GM23248 (cell line): ENCODE results near the gene TARBP2. TPM values are rescaled to one million over a fixed set of nuclear protein-coding genes. Genes with fewer than 3 reads are reported as not detected.

Source experiments
- DNase-seq: peaks from one replicate; pipeline ENCODE4 v3.0.0-alpha.2; 2015
- H2AFZ ChIP-seq: fragments of 200-600 bp; sonication (generic); 2 replicates; pipeline ENCODE4 v1.6.1; 2016; ENCODE audit warnings: antibody characterized with exemption
- H3F3A ChIP-seq: fragments of 200-600 bp; sonication (generic); 2 replicates; pipeline ENCODE4 v1.6.1; 2016; ENCODE audit warnings: mild to moderate bottlenecking, antibody characterized with exemption, mixed run types; ENCODE audit not compliant: insufficient read depth
- H3K27ac ChIP-seq: fragments of 200-600 bp; sonication (generic); 2 replicates; pipeline ENCODE4 v1.5.1; 2016; ENCODE audit warnings: mild to moderate bottlenecking
- H3K27me3 ChIP-seq: fragments of 200-600 bp; sonication (generic); replicated peaks from 2 replicates; pipeline ENCODE4 v1.6.1; 2016; ENCODE audit warnings: mild to moderate bottlenecking; ENCODE audit not compliant: insufficient read depth
- H3K36me3 ChIP-seq: fragments of 200-600 bp; sonication (generic); 2 replicates; pipeline ENCODE4 v1.6.1; 2016; ENCODE audit warnings: low read depth, mild to moderate bottlenecking
- H3K4me1 ChIP-seq: fragments of 200-600 bp; sonication (generic); 2 replicates; pipeline ENCODE4 v1.6.1; 2016; ENCODE audit warnings: mild to moderate bottlenecking; ENCODE audit not compliant: insufficient read depth
- H3K4me2 ChIP-seq: fragments of 200-600 bp; sonication (generic); one replicate; pipeline ENCODE4 v1.6.1; 2016; ENCODE audit warnings: mild to moderate bottlenecking; ENCODE audit not compliant: unreplicated experiment
- H3K4me3 ChIP-seq: fragments of 200-600 bp; sonication (generic); 2 replicates; pipeline ENCODE4 v1.5.1; 2016; ENCODE audit warnings: mild to moderate bottlenecking
- H3K79me2 ChIP-seq: fragments of 200-600 bp; sonication (generic); 2 replicates; pipeline ENCODE4 v1.6.1; 2016; ENCODE audit warnings: mild to moderate bottlenecking; ENCODE audit not compliant: insufficient read depth
- H3K9ac ChIP-seq: fragments of 200-600 bp; sonication (generic); 2 replicates; pipeline ENCODE4 v1.6.1; 2016; ENCODE audit warnings: mild to moderate bottlenecking
- H3K9me2 ChIP-seq: fragments of 200-600 bp; sonication (generic); 2 replicates; pipeline ENCODE4 v1.6.1; 2016; ENCODE audit warnings: mixed run types, mild to moderate bottlenecking, moderate library complexity; ENCODE audit not compliant: insufficient read depth
- H3K9me3 ChIP-seq: fragments of 200-600 bp; sonication (generic); one replicate; pipeline ENCODE4 v1.6.1; 2017; ENCODE audit warnings: low read depth
- H4K20me1 ChIP-seq: fragments of 200-600 bp; sonication (generic); 2 replicates; pipeline ENCODE4 v1.6.0; 2016; ENCODE audit not compliant: insufficient read depth
- EZH2 ChIP-seq: fragments of 200-600 bp; sonication (generic); IDR thresholded peaks from 2 replicates; pipeline ENCODE4 v1.6.1; 2018; ENCODE audit warnings: antibody characterized with exemption, mild to moderate bottlenecking; ENCODE audit not compliant: insufficient read depth, poor library complexity, severe bottlenecking
- EZH2phosphoT487 ChIP-seq: fragments of 200-600 bp; sonication (generic); IDR thresholded peaks from 2 replicates; pipeline ENCODE4 v1.6.1; 2018; ENCODE audit warnings: antibody characterized with exemption, moderate library complexity, mild to moderate bottlenecking, low read depth; ENCODE audit not compliant: insufficient read depth
- WGBS, 2 experiments: methylation state at CpG; one replicate each; pipeline ENCODE4 v1.1.6; 2015 to 2017; ENCODE audit warnings: low lambda C conversion rate in 2 of 2, low coverage in 1 of 2; ENCODE audit errors: missing lambda C conversion rate in 2 of 2; 5-methylcytosine and 5-hydroxymethylcytosine counted together
- in situ Hi-C: fragments of 300-500 bp; cut with MboI; formaldehyde crosslinking; loops from 2 replicates; pipeline ENCODE4 v1.15.0; 2020
- polyA plus RNA-seq: library from polyadenylated mRNA; unstranded; fragments of >200 nt; fragmentation: Nextera tagmentation; extraction: Ambion mirVana; gene quantifications from 2 replicates; pipeline ENCODE4 v1.2.1, GENCODE V29; 2016
- total RNA-seq: library from RNA; depleted of rRNA; stranded (reverse); fragments of >200 nt; shearing (Covaris generic); gene quantifications from 2 replicates; pipeline ENCODE4 v1.2.3, GENCODE V29; 2014

TARBP2 gene
- total and polyA plus RNA-seq, 2 experiments from 2014 or later, result 36.0 to 40.1 TPM

DNA sequence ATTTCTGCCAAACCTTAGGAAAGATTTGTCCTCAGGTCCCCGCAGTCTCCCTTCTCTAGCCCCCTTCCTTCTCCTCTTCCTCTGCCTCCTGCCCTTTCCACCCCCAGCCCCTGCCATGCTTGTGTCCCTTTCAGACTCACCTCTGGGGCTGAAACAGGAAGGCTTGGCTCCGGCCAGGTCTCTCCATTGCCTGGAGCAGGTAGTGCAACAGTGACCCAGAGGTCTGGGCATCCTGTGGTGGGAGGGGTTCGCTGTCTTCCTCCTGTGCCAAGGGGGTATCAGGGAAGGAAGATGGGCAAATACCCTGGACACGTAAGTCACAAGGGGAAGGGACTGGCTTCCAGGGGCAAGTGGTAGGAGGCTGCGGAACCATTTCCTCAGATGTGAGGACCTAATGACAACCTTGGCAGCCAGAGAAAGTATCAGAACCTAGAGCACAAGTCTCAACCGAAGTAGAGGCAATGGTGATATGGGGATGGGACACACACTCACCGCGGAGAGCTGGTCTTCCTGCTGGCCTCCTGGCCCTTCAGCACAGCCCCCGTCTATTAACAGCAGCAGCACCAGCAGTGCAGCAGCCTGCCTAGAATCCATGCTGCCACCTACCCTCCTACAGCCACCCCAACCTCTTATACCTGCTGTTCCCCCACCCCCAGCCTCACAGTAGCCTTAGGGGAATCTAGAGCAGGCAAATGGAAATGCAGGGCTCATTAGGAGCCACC lies 6.0 kb downstream of the TARBP2 start, which contains the start of gene NPFF:
TSS of gene NPFF (minus strand) at position 604 of the 722 bp plus-strand sequence. CDS start at position 594, 10 bp downstream.
- 85 to 86% methylated on average over 9 of the region's 9 CpGs for WGBS, 2 experiments
- no peak within 1 kb of the TSS for H2AFZ ChIP-seq
- H3K27ac ChIP-seq, result peak within 1 kb of the TSS; percentile 80
- peaks cover 26% of the 10 kb centered on the region for H3K4me1 ChIP-seq
- H3K79me2 ChIP-seq, result peaks cover 15% of the 10 kb centered on the region
- H3K9me3 ChIP-seq, result no peaks in the 10 kb centered on the region
- peak within 1 kb of the TSS; percentile 74 for H3K9ac ChIP-seq
- in situ Hi-C loops, result no loop called here
- peaks cover 35% of the 10 kb centered on the region for H3F3A ChIP-seq
- peak within 1 kb of the TSS; percentile 7 for H3K4me2 ChIP-seq
- H4K20me1 ChIP-seq, result no peaks in the 10 kb centered on the region
- no peaks in the 10 kb centered on the region for H3K9me2 ChIP-seq
- DNase-seq, result no peak
- H3K36me3 ChIP-seq, result peaks cover 5% of the 10 kb centered on the region; the same call in 1 of the 2 replicates
- no peaks in the 10 kb centered on the region for H3K27me3 ChIP-seq
- TF ChIP-seq EZH2 (no peak), EZH2phosphoT487 (no peak)
- no peak within 1 kb of the TSS for H3K4me3 ChIP-seq

DNA sequence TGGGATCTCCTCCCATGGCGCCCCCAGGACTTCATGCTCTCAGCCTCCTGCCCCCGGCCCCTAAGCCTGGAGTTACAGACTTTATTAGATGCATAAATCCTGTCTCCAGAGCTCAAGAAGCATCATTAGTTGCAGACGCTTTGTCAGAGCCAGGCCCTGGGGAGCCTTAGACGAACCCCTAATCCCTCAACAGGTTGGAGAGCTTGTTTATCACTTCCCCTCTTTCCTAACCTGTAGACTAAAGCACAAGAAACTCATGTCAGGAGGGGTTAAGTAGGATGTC lies 6.5 kb downstream of the TARBP2 start:
- Histone ChIP-seq H3K4me1 (peaks cover 21% of the 10 kb centered on the region), H3K4me3 (no peak overlapping the region), H3K27me3 (no peaks in the 10 kb centered on the region), H4K20me1 (no peaks in the 10 kb centered on the region), H3K79me2 (peaks cover 10% of the 10 kb centered on the region; the same call in 1 of the 2 replicates), H3K9ac (no peak overlapping the region), H3K9me2 (no peaks in the 10 kb centered on the region), H2AFZ (no peak overlapping the region), H3K36me3 (peaks cover 9% of the 10 kb centered on the region), H3F3A (peaks cover 35% of the 10 kb centered on the region), H3K9me3 (no peaks in the 10 kb centered on the region), H3K27ac (no peak overlapping the region), H3K4me2 (no peak overlapping the region)
- TF ChIP-seq EZH2 (no peak), EZH2phosphoT487 (no peak)
- in situ Hi-C loops, result no loop called here
- no peak for DNase-seq
- WGBS, 2 experiments, result 83 to 86% methylated on average over 4 of the region's 4 CpGs

- Histone ChIP-seq H3K9me3 (no peaks in the 10 kb centered on the region), H3K9ac (no peak overlapping the region), H3K4me1 (peaks cover 20% of the 10 kb centered on the region), H3K9me2 (no peaks in the 10 kb centered on the region), H3K4me3 (no peak overlapping the region), H3K4me2 (no peak overlapping the region), H4K20me1 (no peaks in the 10 kb centered on the region), H3K36me3 (peaks cover 17% of the 10 kb centered on the region), H3K27ac (no peak overlapping the region), H2AFZ (no peak overlapping the region), H3K79me2 (0 out of 2 replicates have a peak, but pooled peaks cover under 1% of the 10 kb centered on the region), H3K27me3 (no peaks in the 10 kb centered on the region), H3F3A (peaks cover 35% of the 10 kb centered on the region)
- WGBS, 2 experiments, result 17 to 18% methylated on average over 7 of the region's 7 CpGs
- DNase-seq, result peak; percentile 83
- in situ Hi-C loops, result no loop called here
- TF ChIP-seq EZH2phosphoT487 (no peak), EZH2 (no peak)
These were observed 7.6 kb downstream of the TARBP2 start for GRCh38 chr12:53508534-53509170.

DNA sequence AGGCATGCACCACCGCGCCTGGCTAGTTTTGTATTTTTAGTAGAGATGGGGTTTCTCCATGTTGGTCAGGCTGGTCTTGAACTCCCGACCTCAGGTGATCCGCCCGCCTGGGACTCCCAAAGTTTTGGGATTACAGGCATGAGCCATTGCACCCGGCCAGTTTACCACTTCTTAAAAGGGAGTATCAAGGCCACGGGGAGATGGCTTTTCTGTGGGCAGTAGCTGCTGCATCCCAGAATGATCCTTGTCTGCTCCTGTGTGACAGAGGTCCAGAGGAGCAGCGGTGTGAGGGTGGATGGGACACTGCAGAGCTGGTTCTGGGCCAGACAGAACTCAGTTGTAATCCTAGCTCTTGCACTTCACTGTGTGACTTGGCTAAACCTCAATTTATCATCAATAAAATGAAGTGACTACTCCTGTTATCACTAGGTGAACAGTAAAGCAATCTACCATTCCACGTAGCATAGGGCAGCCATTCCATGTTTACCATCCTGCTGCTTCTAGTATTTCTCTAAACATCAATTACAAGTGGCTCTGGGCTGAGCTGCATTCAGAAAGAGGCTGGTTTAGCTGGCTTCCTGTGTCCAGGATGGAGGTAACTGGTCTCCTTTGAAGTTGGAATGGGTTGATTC lies 9.2 kb downstream of the TARBP2 start:
- Histone ChIP-seq H2AFZ (no peak overlapping the region), H3K79me2 (no peaks in the 10 kb centered on the region), H3K4me3 (no peak overlapping the region), H3K36me3 (peaks cover 29% of the 10 kb centered on the region), H3K9me3 (no peaks in the 10 kb centered on the region), H3K4me1 (peaks cover 15% of the 10 kb centered on the region), H3K9ac (no peak overlapping the region), H4K20me1 (no peaks in the 10 kb centered on the region), H3K9me2 (no peaks in the 10 kb centered on the region), H3F3A (peaks cover 28% of the 10 kb centered on the region), H3K4me2 (no peak overlapping the region), H3K27ac (no peak overlapping the region), H3K27me3 (no peaks in the 10 kb centered on the region)
- in situ Hi-C loops, result no loop called here
- no peak for TF ChIP-seq EZH2phosphoT487
- no peak for TF ChIP-seq EZH2
- 84 to 86% methylated on average over 9 of the region's 9 CpGs for WGBS, 2 experiments
- DNase-seq, result no peak
